Measurements from ENCODE around the gene MRGPRX2.

DNA sequence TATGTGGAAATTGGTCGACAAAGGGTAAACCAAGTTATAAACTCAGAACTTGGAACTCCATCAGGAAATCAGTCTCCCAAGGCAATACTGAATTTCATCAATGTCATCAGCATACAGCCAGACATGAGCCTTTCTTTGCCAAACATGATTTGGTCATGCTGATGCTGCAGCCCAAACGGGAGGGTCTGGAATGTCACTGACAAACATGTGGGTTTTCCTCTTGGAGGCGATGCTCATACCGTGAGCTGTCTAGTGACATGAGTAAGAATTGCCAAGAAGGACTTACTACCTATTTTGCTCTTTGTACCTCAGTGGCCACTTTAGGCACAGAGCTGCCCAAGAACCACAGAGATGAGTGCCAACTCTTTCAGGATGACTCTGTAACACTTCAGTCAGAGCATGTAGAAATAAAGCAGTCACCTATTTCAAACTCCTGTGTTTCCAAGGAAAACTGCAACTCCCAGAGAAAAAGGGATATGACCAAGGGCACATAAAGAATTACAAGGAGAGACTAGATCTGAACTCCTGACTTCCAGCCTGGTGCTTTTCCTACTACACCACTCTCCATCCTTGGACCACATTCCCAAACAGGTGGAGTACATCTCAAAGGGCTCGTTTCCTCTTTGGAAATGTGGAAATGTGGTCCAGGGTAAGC lies 24.3 kb upstream of the MRGPRX2 start:
- TF ChIP-seq CTCF (IDR thresholded peaks at IDR 0.05; ENCODE audit: low read depth, low read length) (no peak), POLR2A (IDR thresholded peaks at IDR 0.05; ENCODE audit: extremely low read depth, insufficient read length) (no peak), MYC (IDR thresholded peaks at IDR 0.05; ENCODE audit: low read depth, low read length) (no peak)
- TF ChIP-seq, protein P1, sequence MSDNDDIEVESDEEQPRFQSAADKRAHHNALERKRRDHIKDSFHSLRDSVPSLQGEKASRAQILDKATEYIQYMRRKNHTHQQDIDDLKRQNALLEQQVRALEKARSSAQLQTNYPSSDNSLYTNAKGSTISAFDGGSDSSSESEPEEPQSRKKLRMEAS (IDR thresholded peaks at IDR 0.05; ENCODE audit: low read depth, low read length), result no peak
